HG03354 (cell line): ENCODE results near the gene SMCP.

Experiments
- ATAC-seq: cut with Tn5 transposase; IDR thresholded peaks from one replicate; pipeline ENCODE4 v1.9.1; 2021; ENCODE audit warnings: mild to moderate bottlenecking; ENCODE audit not compliant: unreplicated experiment, poor library complexity, severe bottlenecking

Gene SMCP

GRCh38 chr1:152932170-152932811, 54.2 kb downstream of the SMCP start:
- no peak for ATAC-seq

GRCh38 chr1:152933196-152933595, 55.1 kb downstream of the SMCP start:
- ATAC-seq, result no peak
